Heart left ventricle (tissue), 16 donors: ENCODE results near the gene HOXA3. TPM values are rescaled to one million over a fixed set of nuclear protein-coding genes. Genes with fewer than 3 reads are reported as not detected.

Experiments used
- ATAC-seq, 4 donors: fragments of 200-7000 bp; cut with Tn5 transposase; one replicate each; pipeline ENCODE4 v1.9.1; 2020 to 2022; ENCODE audit warnings: moderate library complexity in 4 of 4, mild to moderate bottlenecking in 3 of 4, moderate number of reproducible peaks in 1 of 4
- DNase-seq, 5 donors: peaks; one replicate each; pipeline ENCODE4 v3.0.0-alpha.2; 2020
- H3K27ac ChIP-seq, 12 donors: fragments of 200-600 bp; sonication (generic) in 4 of 12; one replicate each; pipeline versions ENCODE4 v1.5.0 to v1.8.0; 2016 to 2022; ENCODE audit warnings: mild to moderate bottlenecking in 2 of 12
- H3K27me3 ChIP-seq, 9 donors: fragments of 200-600 bp; sonication (generic) in 2 of 9; one replicate each; pipeline versions ENCODE4 v1.5.1 to v1.8.0; 2016 to 2022; ENCODE audit warnings: mild to moderate bottlenecking in 3 of 9
- H3K36me3 ChIP-seq, 9 donors: fragments of 200-600 bp; sonication (generic) in 2 of 9; one replicate each; pipeline versions ENCODE4 v1.5.0 to v1.8.0; 2018 to 2022; ENCODE audit warnings: mild to moderate bottlenecking in 2 of 9
- H3K4me1 ChIP-seq, 12 donors: fragments of 200-600 bp; sonication (generic) in 4 of 12; one replicate each; pipeline versions ENCODE4 v1.5.0 to v1.8.0; 2016 to 2022; ENCODE audit warnings: mild to moderate bottlenecking in 3 of 12
- H3K4me3 ChIP-seq, 12 donors: fragments of 200-600 bp; sonication (generic) in 4 of 12; one replicate each; pipeline versions ENCODE4 v1.5.0 to v1.8.0; 2017 to 2022; ENCODE audit warnings: mild to moderate bottlenecking in 9 of 12, moderate library complexity in 4 of 12
- H3K9me3 ChIP-seq, 12 donors: fragments of 200-600 bp; sonication (generic) in 4 of 12; one replicate each; pipeline versions ENCODE4 v1.5.0 to v1.8.0; 2016 to 2022; ENCODE audit warnings: mild to moderate bottlenecking in 1 of 12
- CTCF ChIP-seq, 12 donors: fragments of 200-600 bp; sonication (generic) in 4 of 12; IDR thresholded peaks; one replicate each; pipeline versions ENCODE4 v1.5.0 to v1.8.0; 2018 to 2022; ENCODE audit warnings: antibody characterized with exemption in 12 of 12, mild to moderate bottlenecking in 5 of 12
- POLR2A ChIP-seq, 2 donors: fragments of 450-650 bp; IDR thresholded peaks; one replicate each; pipeline ENCODE4 v1.6.1; 2017; ENCODE audit warnings: antibody characterized with exemption in 2 of 2, mild to moderate bottlenecking in 2 of 2, moderate library complexity in 2 of 2
- WGBS, 4 donors: extraction: QIAGEN DNeasy Blood & Tissue Kit in 2 of 4; methylation state at CpG; one replicate each; pipeline versions ENCODE4 v1.1.5 to v1.1.7; 2013 to 2018; 5-methylcytosine and 5-hydroxymethylcytosine counted together
- intact Hi-C, 10 donors: fragments of 100-400 bp; cut with DNase I; formaldehyde crosslinking; loops; one replicate each; pipeline versions ENCODE4 v1.11.1 to v1.14.2; 2022
- polyA plus RNA-seq, 2 donors: library from polyadenylated mRNA; stranded (reverse); fragments of 200-250 nt; gene quantifications; one replicate each; pipeline ENCODE4 v1.2.3, GENCODE V29; 2013
- total RNA-seq, 9 donors: library from RNA; depleted of rRNA in 2 of 9; stranded (reverse); fragments of >200 nt in 2 of 9; fragmentation: NEBNext Ultra II Directional in 3 of 9; extraction: Animal tissue kit (Norgen Biotek cat#: 25700) in 3 of 9; gene quantifications; one replicate each; pipeline versions ENCODE4 v1.1.0 to v1.2.4, GENCODE V29; 2016 to 2023
- donor health status: ischemic (EF 13 %, LVEDD 7.1; RV severe dilation, severe dysfunction).
- donor health status: healthy with polysubstance abuse.
- donor health status: DM: no; HTN: yes; CAD: no.
- donor health status: DM: no; HTN: no; CAD: no.
- donor health status: ischemic (EF 25% LVEDD 6.9; RV normal size, moderate dysfunction).
- donor health status: ischemic (EF 25% LVEDD 5.7; RV mildly dilated, moderate dysfunction).
- donor health status: healthy.
- donor health status: DM: yes; HTN: yes; CAD: no.
- donor health status: ischemic (EF 35%, LVEDD 5.7; RV mildly dilated, moderate dysfunction).
- donor health status: nonischemic (EF 11% LVEDD 7.7; RV severe dilation, severe dysfunction).
- donor health status: DM: yes; HTN: yes; CAD: no.
- donor health status: PGD.
- donor health status: ischemic (EF 29% LVEDD 5.4; RV normal size, mild dysfunction).
- donor health status: nonischemic (EF 23%, LVEDD 6.1; RV moderate dilation, normal function).

HOXA3 gene
- total and polyA plus RNA-seq, 11 donors, result 0.07 to 3.1 (median 0.64) TPM; not detected in 2

DNA sequence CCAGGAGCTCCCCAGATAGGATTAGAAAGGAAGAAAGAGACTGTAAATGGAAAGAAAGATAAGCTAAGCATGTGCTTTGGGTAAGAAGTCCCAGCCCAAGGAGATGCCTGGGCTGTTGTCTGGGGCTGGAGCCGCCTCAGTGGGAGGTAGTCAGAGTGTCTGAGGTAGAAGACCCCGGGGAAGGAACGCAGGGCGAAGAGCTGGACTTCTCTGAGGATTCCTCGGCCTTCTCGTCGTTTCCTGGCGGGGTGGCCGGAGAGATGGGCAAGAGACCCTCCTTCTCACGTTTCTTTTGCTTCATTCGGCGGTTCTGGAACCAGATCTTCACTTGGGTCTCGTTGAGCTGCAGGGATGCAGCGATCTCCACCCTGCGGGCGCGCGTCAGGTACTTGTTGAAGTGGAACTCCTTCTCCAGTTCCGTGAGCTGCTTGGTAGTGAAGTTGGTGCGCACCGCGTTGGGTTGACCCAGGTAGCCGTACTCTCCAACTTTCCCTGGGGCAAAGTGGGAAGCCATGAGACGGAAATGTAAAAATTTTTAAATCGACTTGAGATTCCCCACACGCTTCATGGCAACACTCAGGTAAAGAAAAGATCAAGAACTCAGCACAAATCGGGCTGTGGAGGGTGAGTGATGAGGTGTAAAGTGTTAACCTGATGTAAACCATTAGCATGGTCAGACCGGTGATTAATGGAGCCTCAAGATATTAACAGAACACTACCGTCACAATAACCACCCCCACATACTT, 57.9 kb downstream of the HOXA3 start:
- intact Hi-C loops, result loop anchor here in 1 of 10 donors (5.0 kb wide), 1 partner anchor 38 kb away; the partner anchor contains the start of gene HOXA4
- DNase-seq (no peak), ATAC-seq (no peak)
- H3K27me3 ChIP-seq, result peaks cover 48 to 100% (median 80%) of the 10 kb centered on the region in 9 donors
- H3K36me3 ChIP-seq, result no peaks in the 10 kb centered on the region
- no peak overlapping the region for H3K27ac ChIP-seq
- no peak for TF ChIP-seq CTCF (IDR thresholded peaks at IDR 0.05)
- H3K4me1 ChIP-seq, result peaks cover 0 to 32% (median 12%) of the 10 kb centered on the region in 12 donors
- H3K4me3 ChIP-seq, result no peak overlapping the region
- 10 to 32% (median 18%) methylated on average over 28 to 29 of the region's 29 CpGs for WGBS, 4 donors
- no peaks in the 10 kb centered on the region for H3K9me3 ChIP-seq

GRCh38 chr7:27093184-27093895, 59.0 kb downstream of the HOXA3 start:
- peaks cover 0 to under 1% (median 0%) of the 10 kb centered on the region in 12 donors for H3K9me3 ChIP-seq
- no peak overlapping the region for H3K27ac ChIP-seq
- intact Hi-C loops, result no loop called here
- H3K36me3 ChIP-seq, result no peaks in the 10 kb centered on the region
- WGBS, 4 donors, result 27 to 48% (median 36%) methylated on average over 6 of the region's 6 CpGs
- TF ChIP-seq CTCF (IDR thresholded peaks at IDR 0.05) (no peak), POLR2A (IDR thresholded peaks at IDR 0.05) (no peak)
- ATAC-seq, result no peak
- H3K27me3 ChIP-seq, result peaks cover 44 to 100% (median 79%) of the 10 kb centered on the region in 9 donors
- peaks cover 0 to 23% (median 12%) of the 10 kb centered on the region in 12 donors for H3K4me1 ChIP-seq
- no peak overlapping the region for H3K4me3 ChIP-seq
- DNase-seq, result no peak

- WGBS, 4 donors, result 39 to 63% (median 47%) methylated on average over 1 of the region's 1 CpG
- Histone ChIP-seq H3K36me3 (no peaks in the 10 kb centered on the region), H3K27ac (no peak overlapping the region), H3K4me3 (no peak overlapping the region), H3K27me3 (peaks cover 43 to 100% (median 79%) of the 10 kb centered on the region in 9 donors), H3K9me3 (peaks cover 0 to 6% (median 0%) of the 10 kb centered on the region in 12 donors), H3K4me1 (peaks cover 0 to 20% (median 12%) of the 10 kb centered on the region in 12 donors)
- no peak for TF ChIP-seq CTCF (IDR thresholded peaks at IDR 0.05)
- TF ChIP-seq POLR2A (IDR thresholded peaks at IDR 0.05), result no peak
- intact Hi-C loops, result no loop called here
- DNase-seq (no peak), ATAC-seq (no peak)
Measured at GRCh38 chr7:27092819-27093110, 59.6 kb downstream of the HOXA3 start.
